ENCODE data around the gene PIP5K1B. TPM values are rescaled to one million over a fixed set of nuclear protein-coding genes. Genes with fewer than 3 reads are reported as not detected.

The PIP5K1B gene
- total and polyA plus RNA-seq, 4 donors, result 0.09 to 30.9 (median 0.29) TPM

GRCh38 chr9:68907910-68908309 lies 202.9 kb downstream of the PIP5K1B start (continued):
- TF ChIP-seq CTCF (IDR thresholded peaks at IDR 0.05; ENCODE audit: low read depth, low read length, missing input control), result no peak
- no peak for TF ChIP-seq JUND (IDR thresholded peaks at IDR 0.05)
- TF ChIP-seq RXRA (IDR thresholded peaks at IDR 0.05), result no peak

- H3K4me3 ChIP-seq (ENCODE audit: low read depth in 1 of 3, low read length in 3 of 3), result no peak overlapping the region
- H3K4me1 ChIP-seq (ENCODE audit: control insufficient read depth in 4 of 4, insufficient read depth in 4 of 4, low read length in 3 of 4), result no peaks in the 10 kb centered on the region
- no peak for DNase-seq (ENCODE audit: low spot score)
- no peak overlapping the region for H3K9ac ChIP-seq (ENCODE audit: low read depth in 1 of 2, low read length in 2 of 2)
- no peaks in the 10 kb centered on the region for H3K9me3 ChIP-seq (ENCODE audit: control insufficient read depth in 4 of 4, low read length in 3 of 4)
- no peaks in the 10 kb centered on the region for H3K36me3 ChIP-seq (ENCODE audit: control insufficient read depth in 4 of 4, insufficient read depth in 3 of 4, low read depth in 1 of 4, low read length in 3 of 4)
- peaks cover 0 to 3% (median 0%) of the 10 kb centered on the region in 4 donors for H3K27me3 ChIP-seq (ENCODE audit: control insufficient read depth in 4 of 4, insufficient read depth in 4 of 4, low read length in 3 of 4)
- no peak overlapping the region for H3K27ac ChIP-seq (ENCODE audit: low read depth in 1 of 2, low read length in 2 of 2)
- no peak for TF ChIP-seq FOXA1 (IDR thresholded peaks at IDR 0.05)
- no peak for TF ChIP-seq JUND (IDR thresholded peaks at IDR 0.05)
Measured at GRCh38 chr9:68912561-68912960, 207.5 kb downstream of the PIP5K1B start.

DNA sequence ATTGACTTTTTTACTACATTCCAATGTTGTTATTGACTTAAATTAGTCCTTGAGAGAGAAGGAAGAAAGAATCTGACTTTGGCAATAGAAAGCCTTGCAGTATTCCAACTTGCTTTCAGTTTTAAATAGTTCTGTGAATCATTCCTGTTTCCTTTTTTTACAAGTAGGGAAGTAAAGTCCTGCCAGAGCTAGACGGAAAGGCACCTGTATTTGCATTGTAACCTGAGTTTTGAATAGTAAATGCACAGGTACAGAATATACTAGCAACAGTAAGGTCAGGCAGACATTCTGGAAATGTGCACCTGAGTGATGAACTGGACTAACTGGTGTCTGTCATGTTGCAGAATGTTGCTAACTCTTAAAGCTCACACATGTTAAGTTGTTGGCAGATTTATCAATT lies 208.0 kb downstream of the PIP5K1B start:
- Histone ChIP-seq H3K4me1 (ENCODE audit: control insufficient read depth in 4 of 4, insufficient read depth in 4 of 4, low read length in 3 of 4) (no peaks in the 10 kb centered on the region), H3K4me3 (ENCODE audit: low read depth in 1 of 3, low read length in 3 of 3) (no peak overlapping the region), H3K27me3 (ENCODE audit: control insufficient read depth in 4 of 4, insufficient read depth in 4 of 4, low read length in 3 of 4) (peaks cover 0 to 3% (median 0%) of the 10 kb centered on the region in 4 donors), H3K36me3 (ENCODE audit: control insufficient read depth in 4 of 4, insufficient read depth in 3 of 4, low read depth in 1 of 4, low read length in 3 of 4) (no peaks in the 10 kb centered on the region), H3K27ac (ENCODE audit: low read depth in 1 of 2, low read length in 2 of 2) (no peak overlapping the region), H3K9ac (ENCODE audit: low read depth in 1 of 2, low read length in 2 of 2) (no peak overlapping the region), H3K9me3 (ENCODE audit: control insufficient read depth in 4 of 4, low read length in 3 of 4) (no peaks in the 10 kb centered on the region)
- TF ChIP-seq, protein P1, sequence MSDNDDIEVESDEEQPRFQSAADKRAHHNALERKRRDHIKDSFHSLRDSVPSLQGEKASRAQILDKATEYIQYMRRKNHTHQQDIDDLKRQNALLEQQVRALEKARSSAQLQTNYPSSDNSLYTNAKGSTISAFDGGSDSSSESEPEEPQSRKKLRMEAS (IDR thresholded peaks at IDR 0.05), result no peak
- TF ChIP-seq HNF4A (conservative IDR thresholded peaks at IDR 0.05), result no peak
- no peak for TF ChIP-seq NR2F2 (IDR thresholded peaks at IDR 0.05)
- no peak for TF ChIP-seq FOXA1 (IDR thresholded peaks at IDR 0.05)
- TF ChIP-seq JUND (IDR thresholded peaks at IDR 0.05), result no peak
- no peak for TF ChIP-seq CTCF (IDR thresholded peaks at IDR 0.05; ENCODE audit: low read depth, low read length, missing input control)
- TF ChIP-seq REST (IDR thresholded peaks at IDR 0.05), result no peak
- TF ChIP-seq ZBTB33 (IDR thresholded peaks at IDR 0.05), result no peak
- no peak for TF ChIP-seq EGR1 (IDR thresholded peaks at IDR 0.05; ENCODE audit: low read depth in 2 of 2)
- no peak for TF ChIP-seq GABPA (IDR thresholded peaks at IDR 0.05 in 1 of 2, conservative IDR thresholded peaks at IDR 0.05 in 1 of 2)
- no peak for TF ChIP-seq ATF3 (IDR thresholded peaks at IDR 0.05)
- TF ChIP-seq HNF4G (IDR thresholded peaks at IDR 0.05), result no peak
- TF ChIP-seq TAF1 (conservative IDR thresholded peaks at IDR 0.05), result no peak
- TF ChIP-seq RXRA (IDR thresholded peaks at IDR 0.05), result no peak
- no peak for TF ChIP-seq YY1 (IDR thresholded peaks at IDR 0.05)
- TF ChIP-seq FOXA2 (IDR thresholded peaks at IDR 0.05), result no peak
- TF ChIP-seq RAD21 (IDR thresholded peaks at IDR 0.05), result no peak
- no peak for TF ChIP-seq SP1 (IDR thresholded peaks at IDR 0.05)
- 19% methylated on average over 1 of the region's 1 CpG for WGBS
- no peak for DNase-seq (ENCODE audit: low spot score)
